Measurements from ENCODE around the gene PDZD4.

Gene PDZD4

DNA sequence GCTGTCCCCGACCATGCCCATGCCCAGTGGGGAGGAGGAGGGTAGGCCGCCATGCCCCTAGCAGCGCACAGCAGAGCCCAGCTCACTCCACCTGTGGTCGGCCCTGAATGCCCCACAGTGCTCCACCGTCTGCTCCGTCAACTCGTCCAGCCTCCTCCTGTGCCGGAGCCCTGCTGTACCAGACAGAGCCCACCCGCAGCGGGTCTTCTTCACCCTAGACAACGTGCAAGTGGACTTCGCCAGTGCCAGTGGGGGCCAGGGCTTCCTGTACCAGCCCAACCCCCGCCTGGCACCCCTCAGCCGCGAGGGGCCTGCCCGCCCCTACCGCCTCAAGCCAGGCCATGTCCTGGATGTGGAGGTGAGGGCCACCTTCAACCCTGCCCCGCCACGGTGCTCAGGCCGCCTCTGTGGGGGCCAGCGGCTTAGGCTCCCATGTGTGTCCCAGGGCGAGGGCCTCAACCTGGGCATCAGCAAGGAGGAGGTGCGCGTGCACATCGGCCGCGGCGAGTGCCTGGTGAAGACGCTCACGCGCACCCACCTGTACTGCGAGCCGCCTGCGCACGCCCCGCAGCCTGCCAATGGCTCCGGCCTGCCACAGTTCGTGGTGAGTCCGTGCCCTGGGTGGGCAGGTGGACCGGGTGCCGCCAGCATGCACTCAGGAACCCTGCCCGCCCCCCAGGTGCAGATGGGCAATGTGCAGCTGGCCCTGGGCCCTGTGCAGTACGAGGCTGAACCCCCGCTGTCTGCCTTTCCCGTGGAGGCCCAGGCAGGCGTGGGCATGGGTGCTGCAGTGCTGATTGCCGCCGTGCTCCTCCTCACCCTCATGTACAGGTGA lies 56.4 kb downstream of the PDZD4 start:
- in situ Hi-C loops (cut with HindIII; ENCODE audit: low sequenced_read_pairs): no loop called here
- H3K4me3 ChIP-seq (ENCODE audit: low read depth, low read length): no peak overlapping the region
- DNase-seq (ENCODE audit: low read depth, low spot score): no peak
- TF ChIP-seq, protein P1, sequence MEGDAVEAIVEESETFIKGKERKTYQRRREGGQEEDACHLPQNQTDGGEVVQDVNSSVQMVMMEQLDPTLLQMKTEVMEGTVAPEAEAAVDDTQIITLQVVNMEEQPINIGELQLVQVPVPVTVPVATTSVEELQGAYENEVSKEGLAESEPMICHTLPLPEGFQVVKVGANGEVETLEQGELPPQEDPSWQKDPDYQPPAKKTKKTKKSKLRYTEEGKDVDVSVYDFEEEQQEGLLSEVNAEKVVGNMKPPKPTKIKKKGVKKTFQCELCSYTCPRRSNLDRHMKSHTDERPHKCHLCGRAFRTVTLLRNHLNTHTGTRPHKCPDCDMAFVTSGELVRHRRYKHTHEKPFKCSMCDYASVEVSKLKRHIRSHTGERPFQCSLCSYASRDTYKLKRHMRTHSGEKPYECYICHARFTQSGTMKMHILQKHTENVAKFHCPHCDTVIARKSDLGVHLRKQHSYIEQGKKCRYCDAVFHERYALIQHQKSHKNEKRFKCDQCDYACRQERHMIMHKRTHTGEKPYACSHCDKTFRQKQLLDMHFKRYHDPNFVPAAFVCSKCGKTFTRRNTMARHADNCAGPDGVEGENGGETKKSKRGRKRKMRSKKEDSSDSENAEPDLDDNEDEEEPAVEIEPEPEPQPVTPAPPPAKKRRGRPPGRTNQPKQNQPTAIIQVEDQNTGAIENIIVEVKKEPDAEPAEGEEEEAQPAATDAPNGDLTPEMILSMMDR (IDR thresholded peaks at IDR 0.05; ENCODE audit: low read depth, low read length): no peak

DNA sequence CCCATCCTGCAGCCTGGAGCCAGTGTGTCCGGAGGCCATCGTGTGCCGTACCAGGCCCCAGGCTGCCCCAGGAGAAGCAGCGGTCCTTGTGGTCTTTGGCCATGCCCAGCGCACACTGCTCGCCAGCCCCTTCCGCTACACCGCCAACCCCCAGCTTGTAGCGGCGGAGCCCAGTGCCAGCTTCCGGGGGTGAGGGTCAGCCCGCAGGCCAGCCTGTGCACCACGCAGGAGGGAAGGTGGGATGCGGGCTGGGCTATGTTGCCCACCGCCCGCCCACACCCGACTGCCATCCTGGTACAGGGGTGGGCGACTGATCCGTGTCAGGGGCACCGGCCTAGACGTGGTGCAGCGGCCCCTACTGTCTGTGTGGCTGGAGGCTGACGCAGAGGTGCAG lies 57.1 kb downstream of the PDZD4 start:
- in situ Hi-C loops (cut with HindIII; ENCODE audit: low sequenced_read_pairs): no loop called here
- DNase-seq (ENCODE audit: low read depth, low spot score): no peak
- H3K4me3 ChIP-seq (ENCODE audit: low read depth, low read length): no peak overlapping the region
- TF ChIP-seq, protein P1 (IDR thresholded peaks at IDR 0.05; ENCODE audit: low read depth, low read length): no peak

DNA sequence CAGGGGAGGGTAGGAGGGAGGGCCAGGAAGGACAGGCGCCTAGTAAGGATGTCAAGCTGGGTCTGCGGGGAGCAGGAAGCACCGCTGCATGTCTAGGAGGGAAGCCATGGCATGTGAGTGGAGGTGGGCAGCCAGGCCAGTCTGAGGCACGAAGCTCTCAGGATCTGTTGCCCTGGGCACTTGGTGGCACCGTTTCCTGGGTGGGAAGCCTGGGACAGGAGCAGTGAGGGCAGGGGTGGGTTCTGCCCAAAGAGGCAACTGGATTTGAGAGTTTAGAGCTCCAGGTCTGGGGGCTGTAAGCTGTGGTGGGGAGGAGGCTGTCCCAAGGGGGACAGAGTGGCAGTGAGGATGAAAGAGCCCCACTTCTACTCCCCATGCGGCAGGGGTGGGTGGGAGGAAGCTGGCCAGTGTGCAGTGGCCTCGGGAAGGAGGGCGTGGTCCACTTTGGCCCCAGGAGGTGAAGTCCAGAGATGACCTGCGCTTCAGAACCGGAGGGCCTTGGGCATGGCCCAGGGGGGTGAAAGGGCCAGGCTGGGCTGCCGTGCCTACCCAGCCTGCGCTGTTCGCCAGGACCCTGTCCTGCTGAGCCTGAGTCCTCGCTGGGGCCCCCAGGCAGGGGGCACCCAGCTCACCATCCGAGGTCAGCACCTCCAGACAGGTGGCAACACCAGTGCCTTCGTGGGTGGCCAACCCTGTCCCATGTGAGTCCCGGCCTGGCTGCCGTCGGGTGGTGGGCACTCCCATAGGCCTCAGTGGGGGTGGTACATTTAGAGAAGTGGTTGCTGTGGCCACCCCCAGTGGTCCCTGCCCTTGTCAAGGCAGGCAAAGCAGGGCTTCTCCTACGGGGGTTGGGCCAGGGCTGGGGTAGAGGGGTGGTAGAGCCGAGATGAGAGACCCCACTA lies 57.8 kb downstream of the PDZD4 start:
- TF ChIP-seq, protein P1 (IDR thresholded peaks at IDR 0.05; ENCODE audit: low read depth, low read length): no peak
- H3K4me3 ChIP-seq (ENCODE audit: low read depth, low read length): no peak overlapping the region
- in situ Hi-C loops (cut with HindIII; ENCODE audit: low sequenced_read_pairs): no loop called here
- DNase-seq (ENCODE audit: low read depth, low spot score): no peak

DNA sequence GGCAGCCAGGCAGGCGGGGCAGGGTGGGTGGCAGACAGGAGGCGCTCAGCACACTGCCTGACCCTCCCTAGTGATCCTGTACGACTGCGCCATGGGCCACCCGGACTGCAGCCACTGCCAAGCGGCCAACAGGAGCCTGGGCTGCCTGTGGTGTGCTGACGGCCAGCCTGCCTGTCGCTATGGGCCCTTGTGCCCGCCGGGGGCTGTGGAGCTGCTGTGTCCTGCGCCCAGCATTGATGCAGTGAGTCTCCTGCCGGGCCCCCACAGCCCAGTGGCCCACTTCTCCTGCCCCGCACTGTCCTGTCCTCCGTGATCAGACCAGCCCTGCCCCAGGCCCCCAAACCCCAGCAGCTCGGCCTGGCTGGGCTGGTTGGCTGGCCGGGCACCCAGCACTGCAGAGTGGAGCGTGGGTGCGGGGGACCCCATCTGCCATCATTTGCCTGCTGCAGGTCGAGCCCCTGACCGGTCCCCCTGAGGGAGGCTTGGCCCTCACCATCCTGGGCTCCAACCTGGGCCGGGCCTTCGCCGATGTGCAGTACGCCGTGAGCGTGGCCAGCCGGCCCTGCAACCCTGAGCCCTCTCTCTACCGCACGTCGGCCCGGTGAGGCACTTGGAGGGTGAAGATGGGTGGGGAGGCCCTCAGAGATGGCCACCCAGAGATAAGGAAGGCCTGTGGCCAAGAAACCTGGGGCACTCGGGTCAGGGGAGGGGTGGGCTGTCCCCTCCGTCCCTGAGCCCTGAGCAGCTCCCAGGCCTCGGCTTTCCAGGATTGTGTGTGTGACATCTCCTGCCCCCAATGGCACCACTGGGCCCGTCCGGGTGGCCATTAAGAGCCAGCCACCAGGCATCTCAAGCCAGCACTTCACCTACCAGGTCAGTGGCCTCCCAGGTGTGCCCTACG lies 58.7 kb downstream of the PDZD4 start:
- H3K4me3 ChIP-seq (ENCODE audit: low read depth, low read length): no peak overlapping the region
- no peak for DNase-seq (ENCODE audit: low read depth, low spot score)
- in situ Hi-C loops (cut with HindIII; ENCODE audit: low sequenced_read_pairs): no loop called here
- TF ChIP-seq, protein P1 (IDR thresholded peaks at IDR 0.05; ENCODE audit: low read depth, low read length): no peak

DNA sequence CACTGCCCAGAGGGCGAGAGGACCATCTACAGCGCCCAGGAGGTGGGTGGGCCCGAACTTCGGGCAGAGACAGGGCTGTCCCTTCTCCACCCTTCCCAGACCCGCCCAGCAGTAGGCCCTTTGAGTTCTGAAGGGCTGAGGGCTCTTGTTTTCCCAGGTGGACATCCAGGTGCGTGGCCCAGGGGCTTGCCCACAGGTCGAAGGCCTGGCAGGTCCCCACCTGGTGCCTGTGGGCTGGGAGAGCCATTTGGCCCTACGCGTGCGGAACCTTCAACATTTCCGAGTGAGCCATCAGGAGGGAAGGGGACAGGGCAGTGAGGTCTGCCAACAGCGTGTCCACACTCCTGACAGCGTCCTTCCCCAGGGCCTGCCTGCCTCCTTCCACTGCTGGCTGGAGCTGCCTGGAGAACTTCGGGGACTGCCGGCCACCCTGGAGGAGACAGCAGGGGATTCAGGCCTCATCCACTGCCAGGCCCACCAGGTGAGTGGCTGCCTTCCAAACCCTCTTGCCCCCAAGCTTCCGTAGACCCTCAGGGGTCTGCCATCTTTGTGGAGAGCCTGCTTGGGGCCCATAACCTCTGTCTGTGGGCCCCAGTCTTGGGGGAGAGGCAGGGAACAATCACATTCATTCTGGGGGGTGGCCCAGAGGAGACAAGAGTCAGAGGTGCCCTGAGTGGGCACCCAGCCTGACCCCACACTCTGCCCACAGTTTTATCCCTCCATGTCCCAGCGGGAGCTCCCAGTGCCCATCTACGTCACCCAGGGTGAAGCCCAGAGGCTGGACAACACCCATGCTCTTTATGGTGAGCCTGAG lies 59.5 kb downstream of the PDZD4 start:
- no peak overlapping the region for H3K4me3 ChIP-seq (ENCODE audit: low read depth, low read length)
- in situ Hi-C loops (cut with HindIII; ENCODE audit: low sequenced_read_pairs): no loop called here
- TF ChIP-seq, protein P1 (IDR thresholded peaks at IDR 0.05; ENCODE audit: low read depth, low read length): no peak
- no peak for DNase-seq (ENCODE audit: low read depth, low spot score)
